A673 (cell line): ENCODE results near the gene ZBTB25. TPM values are rescaled to one million over a fixed set of nuclear protein-coding genes. Genes with fewer than 3 reads are reported as not detected.
A peak's percentile ranks its signal among the peaks of the same experiment; 100 is the strongest.

ENCODE experiments used
- BruUV-seq: library from RNA; stranded (reverse); fragments of 400-500 nt; replicated peaks from 2 replicates; lab custom pipeline; 2021; lab: Mats Ljungman, UMichigan
- CTCF ChIA-PET: fragments of 300-600 bp; sonication (Branson Sonifier 250); formaldehyde crosslinking; loops from one replicate; lab custom pipeline; 2022; ENCODE audit warnings: antibody characterized with exemption; lab: Charles Lee
- POLR2A ChIA-PET: fragments of 300-600 bp; sonication (Branson Sonifier 250); formaldehyde crosslinking; loops from one replicate; lab custom pipeline; 2022; ENCODE audit warnings: antibody characterized with exemption; ENCODE audit not compliant: low non-redundant PET; lab: Charles Lee
- DNase-seq: peaks from one replicate; pipeline ENCODE4 v3.0.0-alpha.2; 2015; ENCODE audit warnings: low spot score
- H3K27ac ChIP-seq: fragments of 200-600 bp; sonication (generic); 2 replicates; pipeline ENCODE4 v1.5.1; 2016; ENCODE audit warnings: mixed run types, low read depth, mild to moderate bottlenecking, mixed read lengths, antibody characterized with exemption, low read length; ENCODE audit not compliant: poor library complexity, severe bottlenecking
- H3K27me3 ChIP-seq: fragments of 200-600 bp; sonication (generic); replicated peaks from 2 replicates; pipeline ENCODE4 v1.6.1; 2017; ENCODE audit warnings: mixed run types, low read depth, mild to moderate bottlenecking, mixed read lengths, antibody characterized with exemption, low read length; ENCODE audit not compliant: insufficient read depth, poor library complexity
- H3K36me3 ChIP-seq: fragments of 200-600 bp; sonication (generic); 2 replicates; pipeline ENCODE4 v1.6.1; 2016; ENCODE audit warnings: mixed run types, mild to moderate bottlenecking, mixed read lengths, antibody characterized with exemption, low read length; ENCODE audit not compliant: insufficient read depth, poor library complexity, severe bottlenecking
- H3K4me1 ChIP-seq: fragments of 200-600 bp; sonication (generic); 2 replicates; pipeline ENCODE4 v1.6.1; 2017; ENCODE audit warnings: mixed run types, mild to moderate bottlenecking, mixed read lengths, antibody characterized with exemption, low read length; ENCODE audit not compliant: insufficient read depth, poor library complexity, severe bottlenecking
- H3K4me3 ChIP-seq: fragments of 200-600 bp; sonication (generic); 2 replicates; pipeline ENCODE4 v1.5.1; 2016; ENCODE audit warnings: low read depth, mixed run types, mild to moderate bottlenecking, mixed read lengths, low read length; ENCODE audit not compliant: poor library complexity, severe bottlenecking
- H3K9me3 ChIP-seq: fragments of 200-600 bp; sonication (generic); 2 replicates; pipeline ENCODE4 v1.6.1; 2016; ENCODE audit warnings: mixed run types, low read depth, mild to moderate bottlenecking, mixed read lengths, antibody characterized with exemption, low read length; ENCODE audit not compliant: poor library complexity, severe bottlenecking
- CTCF ChIP-seq: fragments of 300-800, 200-600 bp; sonication (generic); conservative IDR thresholded peaks from 2 replicates; pipeline ENCODE4 v1.5.1; 2017; ENCODE audit warnings: low read depth, mild to moderate bottlenecking, antibody characterized with exemption, low read length, moderate library complexity, mixed read lengths
- EZH2 ChIP-seq: fragments of 200-600 bp; sonication (generic); IDR thresholded peaks from 2 replicates; pipeline ENCODE4 v1.6.1; 2017; ENCODE audit warnings: borderline replicate concordance, low read depth, mild to moderate bottlenecking, mixed read lengths, antibody characterized with exemption, low read length; ENCODE audit not compliant: poor library complexity, severe bottlenecking
- intact Hi-C: fragments of 100-400 bp; cut with micrococcal nuclease; formaldehyde crosslinking; loops from one replicate; pipeline ENCODE4 v1.10.0; 2022; ENCODE audit not compliant: unreplicated experiment
- total RNA-seq: library from RNA; stranded (reverse); gene quantifications from 2 replicates; pipeline ENCODE4 v1.2.3, GENCODE V29; 2021

ZBTB25 gene
- total RNA-seq, 1 experiment from 2014 or later, result 11.3 TPM

- ChIA-PET CTCF (no interaction called here), POLR2A (no interaction called here)
- Histone ChIP-seq H3K4me1 (no peaks in the 10 kb centered on the region), H3K4me3 (peak overlapping the region; percentile 9), H3K36me3 (no peaks in the 10 kb centered on the region), H3K27ac (no peak overlapping the region), H3K27me3 (no peaks in the 10 kb centered on the region), H3K9me3 (peaks cover 11% of the 10 kb centered on the region)
- no peak for DNase-seq
- intact Hi-C loops, result loop anchor here (10.0 kb wide), 1 partner anchor 222 kb away; no protein-coding TSS in a partner anchor
- TF ChIP-seq EZH2, result no peak
- TF ChIP-seq CTCF, result no peak
- BruUV-seq, result no TSS peak
These were observed 39.2 kb upstream of the ZBTB25 start for GRCh38 chr14:64542836-64543201.

- H3K9me3 ChIP-seq, result peaks cover 11% of the 10 kb centered on the region
- TSS peak; percentile 46 for BruUV-seq
- H3K4me1 ChIP-seq, result no peaks in the 10 kb centered on the region
- ChIA-PET POLR2A (interaction anchor here (0.6 to 0.7 kb wide), 2 partner anchors 31 to 37 kb away, joined by 3 read pairs; no protein-coding TSS in a partner anchor), CTCF (no interaction called here)
- H3K27ac ChIP-seq, result no peak overlapping the region
- no peaks in the 10 kb centered on the region for H3K36me3 ChIP-seq
- TF ChIP-seq EZH2, result no peak
- no peak for TF ChIP-seq CTCF
- intact Hi-C loops, result loop anchor here (2.0 to 10.0 kb wide), 2 partner anchors 95 to 223 kb away; no protein-coding TSS in a partner anchor
- H3K27me3 ChIP-seq, result no peaks in the 10 kb centered on the region
- peak overlapping the region; percentile 9 for H3K4me3 ChIP-seq
- DNase-seq, result no peak
These were observed 38.6 kb upstream of the ZBTB25 start for GRCh38 chr14:64541972-64542835.

GRCh38 chr14:64541261-64541971 is 37.8 kb upstream of the ZBTB25 start:
- Histone ChIP-seq H3K4me3 (peak overlapping the region; percentile 59), H3K27me3 (no peaks in the 10 kb centered on the region), H3K9me3 (peaks cover 11% of the 10 kb centered on the region), H3K4me1 (no peaks in the 10 kb centered on the region), H3K36me3 (no peaks in the 10 kb centered on the region), H3K27ac (no peak overlapping the region)
- no peak for TF ChIP-seq EZH2
- TF ChIP-seq CTCF, result no peak
- ChIA-PET POLR2A (interaction anchor here (0.6 to 0.7 kb wide), 2 partner anchors 31 to 36 kb away, joined by 3 read pairs; no protein-coding TSS in a partner anchor), CTCF (no interaction called here)
- intact Hi-C loops, result loop anchor here (2.0 to 10.0 kb wide), 2 partner anchors 95 to 223 kb away; no protein-coding TSS in a partner anchor
- no peak for DNase-seq
- BruUV-seq, result no TSS peak
